Activated CD4-positive, alpha-beta T cell treated with anti-CD3 and anti-CD28 coated beads for 1 hour (primary cell): Measurements from ENCODE around the gene GOLGA8T.
"Not testable (repeated sequence)": the region's sequence is repeated elsewhere in the genome, so short reads cannot be mapped to it uniquely, and the experiment has no call there.

Experiments
- DNase-seq: peaks from one replicate; pipeline ENCODE4 v3.0.0-alpha.2; 2020

The GOLGA8T gene, protein sequence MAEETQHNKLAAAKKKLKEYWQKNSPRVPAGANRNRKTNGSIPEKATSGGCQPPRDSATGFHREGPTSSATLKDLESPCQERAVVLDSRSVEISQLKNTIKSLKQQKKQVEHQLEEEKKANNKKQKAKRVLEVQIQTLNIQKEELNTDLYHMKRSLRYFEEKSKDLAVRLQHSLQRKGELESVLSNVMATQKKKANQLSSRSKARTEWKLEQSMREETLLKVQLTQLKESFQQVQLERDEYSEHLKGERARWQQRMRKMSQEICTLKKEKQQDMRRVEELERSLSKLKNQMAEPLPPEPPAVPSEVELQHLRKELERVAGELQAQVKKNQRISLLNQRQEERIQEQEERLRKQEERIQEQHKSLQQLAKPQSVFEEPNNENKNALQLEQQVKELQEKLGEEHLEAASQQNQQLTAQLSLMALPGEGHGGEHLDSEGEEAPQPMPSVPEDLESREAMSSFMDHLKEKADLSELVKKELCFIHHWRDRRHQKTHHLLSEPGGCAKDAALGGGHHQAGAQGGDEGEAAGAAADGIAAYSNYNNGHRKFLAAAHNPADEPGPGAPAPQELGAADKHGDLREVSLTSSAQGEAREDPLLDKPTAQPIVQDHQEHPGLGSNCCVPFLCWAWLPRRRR

DNA sequence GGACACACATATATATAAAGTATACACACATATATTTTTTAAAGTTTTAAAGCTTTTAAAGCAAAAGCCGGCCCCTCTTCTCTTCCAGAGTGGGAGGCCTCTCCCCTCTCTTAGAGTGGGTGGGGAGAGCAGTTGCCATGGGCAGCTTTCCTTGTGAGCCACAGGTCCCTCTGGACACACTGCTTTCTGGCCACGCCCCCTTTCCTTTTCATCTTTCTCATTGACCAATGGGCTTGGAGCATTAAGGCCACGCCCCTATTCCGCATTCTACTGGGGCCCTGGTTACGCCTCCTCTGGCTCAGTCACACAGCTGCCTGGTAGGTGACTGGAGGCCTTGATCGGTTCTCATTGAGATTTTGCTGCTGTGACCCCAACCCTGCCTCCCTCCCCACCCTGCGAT is at the start of gene GOLGA8T:
Gene GOLGA8T (plus strand): TSS at position 301 of the 400 bp plus-strand sequence. CDS start 98 bp downstream, at position 399.
- not testable (repeated sequence) for DNase-seq

DNA sequence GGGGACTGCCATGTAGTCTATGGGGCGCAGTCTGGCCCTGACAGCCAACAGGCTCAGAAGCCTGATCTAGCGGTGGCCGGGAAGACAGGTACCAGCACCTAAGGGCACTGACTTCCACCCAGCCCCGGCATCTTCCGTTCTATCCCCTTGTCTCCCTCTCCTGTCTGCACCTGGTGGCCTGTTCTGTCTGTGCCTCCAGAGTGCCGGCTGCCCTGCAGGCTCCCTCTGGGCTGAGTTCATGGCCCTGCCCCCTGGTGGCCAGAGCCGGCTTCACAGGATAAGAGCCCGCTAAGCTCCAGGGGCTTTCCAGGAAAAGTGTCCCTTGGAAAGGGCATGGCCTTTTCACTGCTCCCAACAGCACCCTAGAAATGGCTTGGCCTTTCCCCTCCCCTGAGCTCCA is 37.0 kb upstream of the GOLGA8T start:
- not testable (repeated sequence) for DNase-seq

DNA sequence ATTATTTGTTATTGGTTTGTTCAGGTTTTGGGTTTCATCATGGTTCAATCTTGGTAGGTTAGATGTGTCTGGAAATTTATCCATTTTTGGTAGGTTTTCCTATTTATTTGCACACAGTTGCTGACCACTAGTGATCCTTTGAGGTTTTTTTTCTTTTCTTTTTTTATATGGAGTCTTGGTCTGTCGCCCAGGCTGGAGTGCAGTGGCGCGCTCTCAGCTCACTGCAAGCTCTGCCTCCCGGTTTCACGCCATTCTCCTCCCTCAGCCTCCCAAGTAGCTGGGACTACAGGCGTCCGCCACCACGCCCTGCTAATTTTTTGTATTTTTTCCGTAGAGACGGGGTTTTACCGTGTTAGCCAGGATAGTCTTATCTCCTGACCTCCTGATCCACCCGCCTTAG is 32.0 kb upstream of the GOLGA8T start:
- not testable (repeated sequence) for DNase-seq

DNA sequence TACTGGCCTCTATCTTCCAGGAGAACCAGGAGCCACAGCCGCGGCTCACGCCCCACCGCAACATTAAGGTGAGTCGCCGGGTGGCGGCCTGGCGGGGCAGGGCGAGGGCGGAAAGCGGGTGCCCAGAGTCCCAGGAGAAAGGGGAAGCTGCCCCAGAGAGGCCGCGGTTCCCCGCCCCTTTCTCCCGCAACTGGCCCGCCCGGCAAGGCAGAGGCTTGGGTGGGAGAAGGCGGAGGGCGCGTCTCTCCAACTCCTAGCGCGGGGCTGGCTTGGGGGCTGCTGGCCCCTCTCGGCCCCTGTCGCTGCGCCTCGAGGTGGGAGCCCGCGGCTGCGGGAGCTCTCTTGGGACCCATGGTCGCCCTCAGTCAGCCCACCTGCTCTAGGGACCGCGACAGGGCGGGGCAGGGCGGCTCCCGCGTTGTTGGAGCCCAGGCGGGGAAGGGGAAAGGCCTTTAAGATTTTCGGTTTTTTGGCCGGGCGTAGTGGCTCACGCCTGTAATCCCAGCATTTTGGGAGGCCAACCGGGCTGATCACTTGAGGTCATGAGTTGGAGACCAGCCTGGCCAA is 30.8 kb upstream of the GOLGA8T start:
- DNase-seq: not testable (repeated sequence)

DNA sequence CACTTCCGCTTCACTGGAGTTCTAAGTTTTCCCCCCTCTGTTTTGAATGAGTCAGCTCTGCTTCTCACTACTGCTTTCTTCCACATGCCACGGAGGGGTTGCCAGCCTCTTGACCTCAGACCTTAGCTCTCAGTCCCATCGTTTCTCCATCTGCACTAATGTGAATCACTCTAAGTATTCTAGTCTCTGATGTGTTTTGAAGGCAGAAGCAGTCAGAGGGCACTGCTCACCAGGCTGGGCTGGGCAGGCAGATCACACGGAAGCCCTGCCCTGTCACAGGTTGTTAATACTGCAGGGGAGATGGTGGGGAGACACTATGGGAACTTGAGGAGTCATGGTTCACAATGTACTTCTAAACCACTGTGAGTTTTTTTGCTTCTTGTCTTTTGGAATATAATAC is 24.3 kb upstream of the GOLGA8T start:
- not testable (repeated sequence) for DNase-seq

DNA sequence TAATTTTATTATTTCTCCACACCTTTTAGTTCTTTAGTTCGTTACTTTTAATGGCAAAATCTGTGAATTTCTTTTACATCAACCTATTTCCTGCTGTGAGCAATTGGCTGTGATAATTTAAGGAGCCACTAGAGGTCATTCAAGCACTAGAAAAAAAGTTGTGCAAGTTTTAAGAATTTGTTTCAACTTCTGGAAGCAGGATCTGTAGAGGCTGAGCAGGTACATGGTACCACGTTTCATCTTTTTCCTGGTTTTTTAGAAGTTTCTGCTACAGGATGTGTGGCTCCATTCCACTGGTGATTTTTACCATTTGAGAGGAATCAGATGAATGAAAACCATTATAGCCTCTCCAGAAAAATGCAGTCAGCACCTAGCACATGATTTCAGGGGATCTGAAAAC is 4.8 kb upstream of the GOLGA8T start:
- not testable (repeated sequence) for DNase-seq

DNA sequence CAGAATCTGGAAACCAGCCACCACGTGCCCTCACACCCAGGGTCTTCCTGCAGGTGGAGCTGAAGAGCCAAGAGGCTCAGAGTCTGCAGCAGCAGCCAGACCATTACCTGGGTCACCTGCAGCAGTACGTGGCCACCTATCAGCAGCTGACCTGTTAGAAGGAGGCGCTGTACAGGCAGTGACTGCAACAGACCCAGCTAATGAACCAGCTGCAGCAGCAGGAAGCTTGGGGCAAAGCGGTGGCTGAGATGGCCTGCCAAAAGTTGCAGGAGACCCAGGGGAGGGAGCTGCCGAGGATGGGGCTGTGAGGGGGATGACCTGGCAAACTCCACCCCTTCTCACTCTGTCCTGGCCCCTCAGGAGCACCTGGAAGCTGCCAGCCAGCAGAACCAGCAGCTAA is 8.4 kb downstream of the GOLGA8T start:
- not testable (repeated sequence) for DNase-seq

DNA sequence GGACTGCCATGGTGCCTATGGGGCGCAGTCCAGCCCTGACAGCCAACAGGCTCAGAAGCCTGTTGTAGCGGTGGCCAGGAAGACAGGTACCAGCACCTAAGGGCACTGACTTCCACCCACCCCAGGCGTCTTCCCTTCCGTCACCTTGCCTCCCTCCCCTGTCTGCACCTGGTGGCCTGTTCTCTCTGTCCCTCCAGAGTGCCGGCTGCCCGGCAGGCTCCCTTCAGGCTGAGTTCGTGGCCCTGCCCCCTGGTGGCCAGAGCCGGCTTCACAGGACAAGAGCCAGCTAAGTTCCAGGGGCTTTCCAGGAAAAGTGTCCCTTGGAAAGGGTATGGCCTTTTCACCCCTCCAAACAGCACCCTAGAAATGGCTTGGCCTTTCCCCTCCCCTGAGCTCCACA is 15.0 kb downstream of the GOLGA8T start:
- DNase-seq: not testable (repeated sequence)

DNA sequence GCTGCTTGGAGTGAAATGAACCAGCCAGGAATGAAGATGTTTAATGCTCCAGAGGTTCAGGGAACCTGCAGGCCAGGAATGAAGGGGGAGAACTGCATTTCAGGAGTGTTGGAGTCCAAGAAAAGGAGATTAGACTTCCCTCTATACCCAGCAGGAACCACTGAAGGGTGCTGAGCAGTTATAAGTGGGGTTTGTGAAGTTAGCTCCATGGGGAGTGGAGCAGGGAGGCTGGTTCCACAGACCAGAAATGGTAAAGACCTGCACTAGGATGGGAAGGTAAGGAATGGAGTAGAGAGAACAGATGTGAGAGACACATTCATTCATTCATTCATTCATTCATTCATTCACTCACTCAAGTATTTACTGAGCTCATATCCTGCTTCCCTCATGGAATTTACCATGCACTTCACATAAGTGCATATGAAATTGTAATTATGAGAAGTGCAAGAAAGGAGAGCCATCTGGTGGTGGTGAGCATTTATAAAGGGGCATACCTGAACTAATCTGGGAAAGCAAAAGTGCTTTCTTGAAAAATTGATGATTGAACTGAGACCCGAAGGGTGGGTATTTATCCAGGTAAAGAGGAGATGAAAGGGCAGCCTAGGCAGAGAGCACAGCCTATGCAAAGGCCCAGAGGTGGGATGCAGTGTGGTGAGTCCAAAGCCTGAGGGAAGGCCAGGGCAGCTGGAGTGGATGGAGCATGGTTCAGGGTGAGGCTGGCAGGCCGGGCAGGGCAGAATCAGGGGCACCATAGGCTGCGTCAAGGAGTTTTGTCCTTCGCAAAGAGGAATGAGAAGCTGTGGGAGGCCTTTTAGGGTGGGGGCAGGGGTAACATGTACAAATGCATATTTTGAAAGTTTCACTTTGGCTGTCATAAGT is 27.9 kb downstream of the GOLGA8T start:
- not testable (repeated sequence) for DNase-seq

DNA sequence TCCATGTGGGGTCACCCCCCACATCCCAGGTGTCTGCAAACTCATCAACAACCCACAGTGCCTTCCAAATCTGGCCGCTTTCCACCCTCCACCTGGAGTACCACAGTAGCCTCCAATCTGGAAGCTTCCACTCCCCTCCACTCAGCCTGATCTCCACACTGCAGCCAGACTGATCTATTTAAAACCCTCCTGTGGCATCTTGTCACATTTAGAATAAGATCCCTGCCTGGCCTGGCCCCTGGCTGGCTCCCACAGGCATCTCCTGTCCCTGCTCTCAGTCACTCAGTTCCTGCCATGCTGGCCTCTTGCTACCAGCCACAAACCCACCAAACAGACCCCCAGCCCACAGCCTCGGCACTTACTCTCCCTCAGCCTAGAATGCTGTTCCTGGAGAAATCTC is 28.9 kb downstream of the GOLGA8T start:
- not testable (repeated sequence) for DNase-seq

DNA sequence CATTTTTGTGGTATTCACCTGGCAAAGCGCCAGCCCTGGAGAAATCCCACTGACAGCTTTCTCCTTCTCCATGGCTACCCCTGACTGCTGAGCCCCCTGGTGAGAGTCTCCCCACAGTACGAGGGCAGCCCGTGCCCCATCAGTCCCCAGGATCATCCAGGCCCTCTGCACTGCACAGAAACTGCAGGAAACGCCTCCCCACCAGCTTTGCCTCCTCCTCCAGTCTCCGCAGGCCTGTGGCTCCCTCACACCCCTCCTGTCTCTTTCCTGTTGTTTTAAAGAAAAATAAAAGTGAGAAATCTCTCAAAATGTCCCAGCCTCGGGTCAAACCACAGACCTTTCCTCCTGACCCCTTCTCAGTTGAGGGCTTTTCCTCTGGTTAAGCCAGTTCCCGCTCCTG is 29.4 kb downstream of the GOLGA8T start:
- not testable (repeated sequence) for DNase-seq

DNA sequence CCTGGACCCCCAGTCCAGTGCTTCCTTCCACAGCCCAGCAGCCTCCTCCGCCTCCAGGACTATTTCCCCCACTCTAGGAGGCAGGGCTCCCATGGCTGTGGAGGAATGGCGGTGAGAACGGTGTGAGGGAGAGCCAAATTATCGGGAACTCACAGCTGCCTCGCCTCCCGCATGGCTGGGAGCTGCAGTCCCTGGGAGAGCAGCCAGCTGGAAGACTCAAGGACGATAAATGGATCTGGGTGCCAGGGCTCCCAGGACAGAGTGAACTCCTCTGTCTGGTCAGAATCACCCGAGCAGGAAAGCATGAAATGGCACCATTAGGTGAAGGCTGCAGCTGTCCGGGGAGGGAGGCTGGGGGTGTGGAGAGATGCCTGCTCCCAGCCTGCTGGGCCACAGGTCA is 32.6 kb downstream of the GOLGA8T start:
- DNase-seq: not testable (repeated sequence)

DNA sequence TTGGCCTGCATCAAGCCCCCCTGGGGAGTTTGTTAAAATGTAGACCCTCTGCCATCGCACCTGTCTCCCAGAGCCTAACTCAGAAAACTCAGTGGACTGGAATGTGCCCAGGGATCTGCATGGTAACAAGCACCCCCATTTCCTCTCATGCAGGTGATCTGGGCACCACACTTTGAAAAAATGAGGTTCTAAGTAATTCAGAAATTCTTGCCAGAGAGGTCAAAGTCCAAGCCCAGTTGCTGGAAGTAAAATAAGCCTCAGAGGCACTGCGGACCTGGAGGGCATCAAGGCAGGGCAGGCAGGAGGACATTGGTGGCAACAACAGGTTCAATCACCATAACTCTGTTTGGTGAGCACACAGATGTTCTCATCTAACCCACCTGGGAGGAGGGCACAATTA is 33.0 kb downstream of the GOLGA8T start:
- not testable (repeated sequence) for DNase-seq

DNA sequence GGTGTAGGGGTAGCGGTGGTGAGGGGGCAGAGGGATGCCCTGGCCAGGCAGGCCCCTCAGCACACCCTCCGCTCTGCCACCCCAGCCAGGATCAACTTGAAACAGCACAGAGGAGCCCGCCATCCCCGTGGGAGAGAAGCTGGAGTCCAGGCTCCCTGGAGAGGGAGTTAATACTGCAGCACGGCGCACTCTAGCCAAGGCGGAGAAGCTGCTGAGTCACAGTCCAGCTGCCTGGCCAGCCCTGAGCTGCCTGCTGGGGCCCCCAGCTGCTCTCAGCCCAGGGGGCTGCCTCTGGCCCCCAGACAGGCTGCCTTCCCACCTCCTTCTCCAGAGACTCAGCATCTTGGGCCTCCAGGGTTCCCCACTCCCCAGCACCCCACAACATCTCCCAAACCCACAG is 36.6 kb downstream of the GOLGA8T start:
- not testable (repeated sequence) for DNase-seq

DNA sequence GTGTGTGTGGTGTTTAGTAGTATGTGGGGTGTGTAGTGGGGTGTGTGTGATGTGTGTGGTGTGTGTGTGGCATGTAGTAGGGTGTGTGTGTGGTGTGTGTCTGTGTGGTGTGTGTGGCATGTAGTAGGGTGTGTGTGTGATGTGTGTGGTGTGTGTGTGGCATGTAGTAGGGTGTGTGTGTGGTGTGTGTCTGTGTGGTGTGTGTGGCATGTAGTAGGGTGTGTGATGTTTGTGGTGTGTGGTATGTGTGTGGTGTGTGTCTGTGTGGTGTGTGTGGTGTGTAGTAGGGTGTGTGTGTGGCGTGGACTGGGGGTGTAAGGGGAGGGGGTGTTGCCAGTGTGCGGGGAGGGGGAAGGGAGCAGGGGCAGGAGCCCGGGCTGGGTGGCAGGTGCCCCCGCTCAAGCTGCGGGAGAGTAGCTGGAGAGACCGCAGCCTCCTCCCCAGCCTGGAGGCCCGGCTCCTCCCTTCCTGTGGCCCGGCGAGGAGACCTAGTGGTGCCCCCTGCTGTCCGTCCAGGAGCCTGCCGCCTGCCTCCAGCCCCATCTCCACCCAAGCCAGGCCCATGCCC is 38.3 kb downstream of the GOLGA8T start:
- peak; percentile 38 for DNase-seq

DNA sequence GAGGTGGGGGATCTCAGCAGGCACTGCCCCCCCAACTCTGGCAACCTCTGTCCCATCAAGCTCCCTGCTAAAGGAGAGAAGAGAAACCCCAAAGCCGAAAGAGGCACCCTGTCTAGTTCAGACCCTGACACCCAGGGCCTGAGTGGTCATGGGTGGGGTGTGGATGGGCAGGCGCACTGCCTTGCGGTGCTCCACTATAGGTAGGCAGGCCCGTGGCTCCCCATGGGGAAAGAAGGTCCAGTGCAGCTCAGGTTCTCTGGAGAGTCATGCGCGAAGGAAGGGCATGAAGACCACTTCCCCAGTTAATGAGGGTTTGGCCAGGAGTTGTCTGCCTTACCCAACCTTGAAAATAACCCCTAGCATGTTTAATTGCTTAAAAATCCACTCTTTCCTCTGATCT is 40.4 kb downstream of the GOLGA8T start:
- DNase-seq: not testable (repeated sequence)

DNA sequence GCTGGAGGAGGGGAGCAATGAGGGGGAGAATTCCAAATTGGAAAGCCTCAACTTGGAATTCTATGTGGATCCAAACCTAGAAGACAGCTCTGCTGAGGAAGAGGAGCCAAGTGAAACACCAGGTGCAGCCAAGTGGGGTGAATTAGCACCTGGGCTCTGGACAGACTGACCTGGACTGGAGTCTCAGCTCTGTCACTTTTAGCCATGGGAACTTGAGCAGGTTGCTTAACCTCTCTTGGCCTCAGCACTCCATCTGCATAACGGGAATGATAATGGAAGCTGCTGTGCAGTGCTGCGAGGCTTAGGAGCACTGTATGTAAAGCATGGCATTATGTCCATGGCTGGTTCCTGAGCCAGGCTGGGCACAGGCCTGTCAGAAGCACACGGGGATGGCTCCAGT is 41.8 kb downstream of the GOLGA8T start:
- DNase-seq: not testable (repeated sequence)

DNA sequence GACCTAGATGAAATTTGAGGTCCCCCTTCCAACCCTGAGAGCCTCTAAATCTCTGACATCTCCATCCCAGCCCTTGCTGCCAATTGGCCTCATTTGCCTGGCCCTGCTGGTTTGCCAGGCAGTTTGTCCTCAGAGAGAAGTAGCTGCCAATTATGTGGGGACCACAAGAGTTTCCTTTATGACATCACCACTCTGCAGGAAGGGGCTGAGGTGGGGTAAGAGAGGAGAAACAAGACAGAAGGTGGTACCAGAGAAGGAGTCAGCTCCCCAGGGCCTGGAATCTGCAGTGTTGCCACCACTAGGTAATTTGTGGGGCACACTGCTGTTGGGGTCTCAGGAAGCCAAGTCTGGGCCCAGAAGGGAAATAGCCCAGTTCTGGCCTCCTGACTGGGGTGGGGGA is 45.0 kb downstream of the GOLGA8T start:
- not testable (repeated sequence) for DNase-seq

DNA sequence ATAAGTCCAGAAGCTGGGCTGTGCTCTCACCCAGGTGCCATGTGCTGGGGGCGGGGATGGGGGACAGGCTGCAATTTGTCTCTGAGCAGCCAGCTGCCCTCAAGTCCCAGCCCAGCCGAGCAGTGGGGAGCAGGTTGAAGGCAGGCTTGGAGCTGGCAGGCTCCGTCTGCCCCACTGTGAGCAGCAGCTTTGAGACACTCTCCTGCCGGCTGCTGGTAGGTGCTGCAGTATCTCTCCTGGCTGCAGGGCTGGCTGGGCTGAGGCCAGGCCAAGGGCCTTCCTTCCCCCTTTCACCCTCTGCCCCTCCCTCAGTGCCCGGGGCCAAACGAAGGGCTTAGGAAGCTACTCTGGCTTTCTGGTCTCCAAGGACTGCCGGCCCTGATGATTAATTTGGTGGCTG is 50.6 kb downstream of the GOLGA8T start:
- DNase-seq: not testable (repeated sequence)

DNA sequence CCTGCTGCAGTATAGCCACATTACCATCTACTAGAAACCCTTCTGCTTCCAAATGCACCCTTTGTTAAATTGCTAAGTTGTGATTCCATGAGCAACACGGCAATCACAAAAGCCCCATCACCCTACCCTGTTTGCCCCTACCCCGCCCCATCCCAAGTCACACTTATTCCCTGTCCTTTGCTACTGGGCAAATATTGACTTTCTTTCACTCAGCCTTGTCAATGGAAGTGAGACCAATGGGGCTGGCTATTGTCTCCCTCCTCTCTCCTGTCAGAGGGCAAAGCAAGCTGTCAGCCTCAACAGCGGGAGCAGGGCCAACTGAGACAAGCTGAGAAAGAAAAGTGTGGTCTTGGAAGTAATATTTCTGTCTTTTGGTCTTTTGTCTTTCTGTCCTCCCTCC is 52.6 kb downstream of the GOLGA8T start:
- not testable (repeated sequence) for DNase-seq

DNA sequence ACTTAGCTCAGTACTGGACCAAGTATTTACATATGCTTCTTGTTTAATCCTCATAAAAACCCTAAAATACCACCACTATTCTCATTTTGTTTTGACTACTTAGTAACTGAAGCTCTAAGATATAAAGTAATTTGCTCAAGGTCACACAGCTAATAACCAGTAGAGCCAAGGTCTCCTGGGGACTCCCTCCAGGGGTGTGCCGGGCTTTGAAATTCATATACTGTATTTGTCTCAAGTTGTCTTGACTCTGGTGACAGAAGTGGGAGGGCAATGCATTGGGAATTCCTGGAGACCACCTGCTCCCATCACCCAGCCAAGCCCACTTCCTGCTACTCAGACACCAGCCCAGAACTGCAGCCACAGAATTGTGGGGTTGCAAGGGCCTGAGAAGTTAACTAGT is 54.9 kb downstream of the GOLGA8T start:
- DNase-seq: not testable (repeated sequence)

DNA sequence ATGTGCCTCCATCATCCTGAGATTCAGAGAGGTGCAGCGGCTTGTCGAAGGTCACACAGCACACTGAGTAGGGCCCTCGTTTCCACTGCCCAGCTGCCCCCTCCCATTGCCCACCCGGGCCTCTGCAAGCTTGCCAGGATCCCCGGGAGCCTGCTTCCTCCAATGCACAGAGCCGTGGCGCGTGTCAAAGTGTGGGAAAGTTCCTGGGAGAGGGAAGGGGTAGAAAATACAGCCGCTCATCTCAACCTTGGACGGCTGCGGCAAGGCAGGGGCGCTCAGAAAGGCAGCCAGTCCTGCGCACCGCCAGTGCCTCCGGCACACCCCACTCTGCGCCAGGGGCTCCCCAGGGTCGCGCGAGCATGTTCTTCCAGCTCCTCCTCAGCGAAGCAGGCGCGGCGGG is 56.3 kb downstream of the GOLGA8T start:
- not testable (repeated sequence) for DNase-seq
